Colonic mucosa (tissue), 4 donors: ENCODE measurements around the gene OLAH. TPM values are rescaled to one million over a fixed set of nuclear protein-coding genes. Genes with fewer than 3 reads are reported as not detected.

Experiments used
- DNase-seq: peaks from one replicate; pipeline ENCODE4 v3.0.0-alpha.2; 2020
- H3K27ac ChIP-seq: fragments of 200-600 bp; one replicate; pipeline ENCODE4 v1.8.0; 2021
- H3K27me3 ChIP-seq: fragments of 200-600 bp; one replicate; pipeline ENCODE4 v1.8.0; 2021
- H3K36me3 ChIP-seq: fragments of 200-600 bp; one replicate; pipeline ENCODE4 v1.8.0; 2021
- H3K4me1 ChIP-seq: fragments of 200-600 bp; one replicate; pipeline ENCODE4 v1.8.0; 2021; ENCODE audit warnings: mild to moderate bottlenecking
- H3K4me3 ChIP-seq: fragments of 200-600 bp; one replicate; pipeline ENCODE4 v1.8.0; 2021
- H3K9ac ChIP-seq, 2 donors: one replicate each; pipeline ENCODE4 v1.7.0; 2013; ENCODE audit warnings: control low read depth in 2 of 2, low read depth in 2 of 2, low read length in 2 of 2
- H3K9me3 ChIP-seq: fragments of 200-600 bp; one replicate; pipeline ENCODE4 v1.8.0; 2021
- intact Hi-C: fragments of 100-400 bp; cut with DNase I; formaldehyde crosslinking; loops from one replicate; pipeline ENCODE4 v1.14.1; 2022
- total RNA-seq, 2 donors: library from RNA; stranded (reverse); fragmentation: NEBNext Ultra II Directional in 1 of 2; extraction: Animal tissue kit (Norgen Biotek cat#: 25700) in 1 of 2; gene quantifications; one replicate each; pipeline ENCODE4 v1.2.1, GENCODE V29; 2021
- TF ChIP-seq, protein P1 (sequence below): fragments of 200-600 bp; IDR thresholded peaks from one replicate; pipeline ENCODE4 v1.8.0; 2022; ENCODE audit warnings: antibody characterized with exemption, mild to moderate bottlenecking
- donor health status: healthy.
- donor health status: DM: no; HTN: no; CAD: no.
- donor health status: DM: no; HTN: no; CAD: no.

OLAH gene
- total RNA-seq, 2 donors from 2014 or later: not detected

DNA sequence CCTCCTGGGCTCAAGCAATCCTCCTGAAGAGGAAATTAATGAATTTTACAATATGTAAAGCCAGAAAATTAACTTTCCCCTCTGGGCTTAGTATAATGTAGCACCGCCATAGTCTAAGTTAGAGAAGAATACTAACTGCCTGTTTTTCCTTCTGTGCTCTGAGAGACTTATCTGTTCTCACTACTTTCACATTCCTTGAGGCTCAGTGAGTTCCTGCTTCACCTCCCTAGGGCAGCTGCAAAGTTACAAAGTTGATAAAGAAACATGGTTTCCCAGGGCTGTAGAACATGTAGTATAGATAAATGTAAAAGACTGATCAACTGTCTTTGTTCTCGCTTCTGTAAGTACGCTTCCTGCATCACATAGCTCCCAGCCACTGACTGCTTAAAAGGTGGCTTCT lies 16.0 kb upstream of the OLAH start:
- Histone ChIP-seq H3K27ac (no peak overlapping the region), H3K9ac (no peak overlapping the region), H3K4me1 (no peaks in the 10 kb centered on the region), H3K36me3 (no peaks in the 10 kb centered on the region), H3K4me3 (no peak overlapping the region), H3K9me3 (no peaks in the 10 kb centered on the region), H3K27me3 (no peaks in the 10 kb centered on the region)
- TF ChIP-seq, protein P1, sequence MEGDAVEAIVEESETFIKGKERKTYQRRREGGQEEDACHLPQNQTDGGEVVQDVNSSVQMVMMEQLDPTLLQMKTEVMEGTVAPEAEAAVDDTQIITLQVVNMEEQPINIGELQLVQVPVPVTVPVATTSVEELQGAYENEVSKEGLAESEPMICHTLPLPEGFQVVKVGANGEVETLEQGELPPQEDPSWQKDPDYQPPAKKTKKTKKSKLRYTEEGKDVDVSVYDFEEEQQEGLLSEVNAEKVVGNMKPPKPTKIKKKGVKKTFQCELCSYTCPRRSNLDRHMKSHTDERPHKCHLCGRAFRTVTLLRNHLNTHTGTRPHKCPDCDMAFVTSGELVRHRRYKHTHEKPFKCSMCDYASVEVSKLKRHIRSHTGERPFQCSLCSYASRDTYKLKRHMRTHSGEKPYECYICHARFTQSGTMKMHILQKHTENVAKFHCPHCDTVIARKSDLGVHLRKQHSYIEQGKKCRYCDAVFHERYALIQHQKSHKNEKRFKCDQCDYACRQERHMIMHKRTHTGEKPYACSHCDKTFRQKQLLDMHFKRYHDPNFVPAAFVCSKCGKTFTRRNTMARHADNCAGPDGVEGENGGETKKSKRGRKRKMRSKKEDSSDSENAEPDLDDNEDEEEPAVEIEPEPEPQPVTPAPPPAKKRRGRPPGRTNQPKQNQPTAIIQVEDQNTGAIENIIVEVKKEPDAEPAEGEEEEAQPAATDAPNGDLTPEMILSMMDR: no peak
- intact Hi-C loops: no loop called here
- DNase-seq: no peak

DNA sequence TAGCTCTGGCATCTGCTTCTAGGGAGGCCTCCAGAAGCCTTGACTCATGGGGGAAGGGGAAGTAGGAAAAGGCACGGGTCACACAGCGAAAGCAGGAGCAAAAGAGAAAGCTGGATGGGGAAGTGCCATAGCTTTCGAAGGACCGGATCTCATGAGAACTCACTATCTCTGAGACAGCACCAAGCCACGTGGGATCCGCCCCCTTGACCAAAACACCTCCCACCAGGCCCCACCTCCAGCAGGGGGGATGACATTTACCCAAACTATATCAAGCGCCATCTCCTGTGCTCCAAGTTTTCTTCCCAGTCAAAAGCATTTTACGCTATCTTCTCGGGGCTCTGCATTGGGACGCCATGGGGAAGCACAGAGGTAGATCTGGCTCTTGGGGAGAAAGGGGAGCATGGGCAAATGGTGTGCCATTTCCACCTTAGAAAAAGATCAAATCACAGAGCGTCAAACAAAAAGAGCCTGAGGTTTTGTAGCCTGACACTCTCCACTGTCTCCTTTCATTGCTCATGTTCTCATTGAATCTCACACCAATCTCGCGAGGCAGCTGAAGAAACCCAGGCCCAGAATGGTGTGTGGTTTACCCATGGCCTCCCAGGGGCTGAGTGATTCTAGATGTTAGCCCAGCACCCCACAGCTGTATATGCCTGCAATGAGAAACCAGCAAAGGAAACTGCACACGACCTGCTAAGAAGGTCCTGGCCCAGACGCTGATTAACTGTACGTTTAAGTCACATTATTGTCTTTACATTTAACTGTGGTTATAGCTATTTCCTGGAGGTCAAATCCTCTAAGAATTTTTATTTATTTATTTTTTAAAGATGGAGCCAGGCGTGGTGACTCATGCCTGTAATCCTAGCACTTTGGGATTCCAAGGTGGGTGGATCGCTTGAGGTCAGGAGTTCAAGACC lies 8.1 kb upstream of the OLAH start:
- intact Hi-C loops: no loop called here
- no peak overlapping the region for H3K27ac ChIP-seq
- TF ChIP-seq, protein P1: no peak

DNA sequence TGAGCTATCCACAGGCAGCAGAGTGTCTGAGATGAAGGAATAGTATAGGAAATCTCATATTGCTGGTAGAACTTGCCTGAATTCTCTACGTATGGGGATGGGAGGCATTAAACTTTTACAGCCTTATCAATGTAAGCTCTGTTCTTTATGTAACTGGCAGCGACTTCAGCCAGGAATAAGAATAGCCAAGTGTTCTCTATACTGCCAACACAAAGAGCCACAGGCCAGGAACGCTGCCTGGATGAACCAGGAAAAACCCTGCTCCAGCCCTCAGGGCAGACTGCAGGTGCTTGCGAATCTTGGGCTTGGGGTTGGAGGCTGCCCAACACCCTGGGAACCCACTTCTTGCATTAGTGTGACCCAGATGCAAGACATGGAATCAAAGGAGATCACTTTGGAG lies 6.1 kb upstream of the OLAH start:
- no peak overlapping the region for H3K27ac ChIP-seq
- TF ChIP-seq, protein P1: no peak

More for the DNA sequence above, 8.1 kb upstream of the OLAH start:
- no peak for DNase-seq
- no peaks in the 10 kb centered on the region for H3K9me3 ChIP-seq
- no peaks in the 10 kb centered on the region for H3K4me1 ChIP-seq
- H3K4me3 ChIP-seq: no peak overlapping the region
- H3K27me3 ChIP-seq: no peaks in the 10 kb centered on the region
- H3K9ac ChIP-seq: no peak overlapping the region
- H3K36me3 ChIP-seq: no peaks in the 10 kb centered on the region

DNA sequence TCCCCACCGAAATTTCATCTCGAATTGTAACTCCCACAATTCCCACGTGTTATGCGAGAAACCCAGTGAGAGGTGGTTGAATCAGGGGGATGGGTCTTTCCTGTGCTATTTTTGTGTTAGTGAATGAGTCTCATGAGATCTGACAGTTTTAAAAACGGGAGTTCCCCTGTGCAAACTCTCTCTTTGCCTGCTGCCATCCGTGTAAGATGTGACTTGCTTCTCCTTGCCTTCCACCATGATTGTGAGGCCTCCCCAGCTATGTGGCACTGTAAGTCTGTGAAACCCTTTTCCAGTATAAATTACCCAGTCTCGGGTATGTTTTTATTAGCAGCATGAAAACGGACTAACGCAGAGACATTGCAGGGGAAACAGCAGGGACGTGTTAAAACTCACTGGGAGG lies 5.3 kb upstream of the OLAH start:
- no peaks in the 10 kb centered on the region for H3K36me3 ChIP-seq
- TF ChIP-seq, protein P1: no peak
- no peaks in the 10 kb centered on the region for H3K9me3 ChIP-seq
- no peaks in the 10 kb centered on the region for H3K4me1 ChIP-seq
- H3K27me3 ChIP-seq: no peaks in the 10 kb centered on the region
- no peak overlapping the region for H3K27ac ChIP-seq
- intact Hi-C loops: no loop called here
- no peak overlapping the region for H3K9ac ChIP-seq
- no peak for DNase-seq
- no peak overlapping the region for H3K4me3 ChIP-seq

More for the DNA sequence above, 6.1 kb upstream of the OLAH start:
- no peak for DNase-seq
- H3K9me3 ChIP-seq: no peaks in the 10 kb centered on the region
- no peak overlapping the region for H3K9ac ChIP-seq
- H3K4me3 ChIP-seq: no peak overlapping the region
- H3K36me3 ChIP-seq: no peaks in the 10 kb centered on the region
- intact Hi-C loops: no loop called here
- H3K4me1 ChIP-seq: no peaks in the 10 kb centered on the region
- no peaks in the 10 kb centered on the region for H3K27me3 ChIP-seq

DNA sequence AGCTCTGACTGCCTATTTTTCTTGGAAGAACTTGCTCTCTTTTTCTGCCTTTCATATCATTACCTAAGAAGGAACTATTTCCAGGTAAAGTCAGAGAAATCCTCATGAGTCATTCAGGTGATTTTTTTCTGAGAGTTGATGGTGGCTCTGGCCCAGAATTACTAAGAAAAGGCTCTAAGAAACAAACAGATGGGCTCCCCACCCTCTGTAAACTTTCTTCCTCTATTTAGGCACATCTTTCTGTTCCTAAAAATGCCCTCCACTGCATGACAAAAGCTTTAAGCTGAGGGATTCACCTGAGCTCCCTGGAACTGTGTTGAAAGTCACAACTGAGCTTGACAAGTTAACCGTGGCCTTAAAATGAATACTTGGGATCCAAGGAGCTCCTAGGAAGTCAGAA lies 1.6 kb downstream of the OLAH start:
- H3K9me3 ChIP-seq: no peaks in the 10 kb centered on the region
- no peak for DNase-seq
- no peak overlapping the region for H3K9ac ChIP-seq
- H3K4me1 ChIP-seq: no peaks in the 10 kb centered on the region
- H3K27me3 ChIP-seq: no peaks in the 10 kb centered on the region
- no peak overlapping the region for H3K4me3 ChIP-seq
- intact Hi-C loops: no loop called here
- H3K36me3 ChIP-seq: no peaks in the 10 kb centered on the region
- TF ChIP-seq, protein P1: no peak
- H3K27ac ChIP-seq: no peak overlapping the region
